ENCODE measurements around the gene HIVEP3.

HIVEP3 gene

GRCh38 chr1:41613689-41614574, 304.8 kb downstream of the HIVEP3 start:
- Histone ChIP-seq H3K4me1 (ENCODE audit: insufficient read depth, low read length) (peaks cover 2% of the 10 kb centered on the region), H3K36me3 (ENCODE audit: insufficient read depth, low read length) (no peaks in the 10 kb centered on the region), H3K9ac (ENCODE audit: low read depth, low read length) (no peak overlapping the region)

GRCh38 chr1:41612953-41613352, 305.8 kb downstream of the HIVEP3 start:
- Histone ChIP-seq H3K9me3 (ENCODE audit: control insufficient read depth, insufficient read depth, low read length) (no peaks in the 10 kb centered on the region), H3K4me1 (ENCODE audit: insufficient read depth, low read length) (no peaks in the 10 kb centered on the region), H3K36me3 (ENCODE audit: insufficient read depth, low read length) (no peaks in the 10 kb centered on the region), H3K9ac (ENCODE audit: low read depth, low read length) (no peak overlapping the region)

More at GRCh38 chr1:41613689-41614574, 304.8 kb downstream of the HIVEP3 start:
- H3K9me3 ChIP-seq (ENCODE audit: control insufficient read depth, insufficient read depth, low read length): no peaks in the 10 kb centered on the region

GRCh38 chr1:41611932-41612450, 306.7 kb downstream of the HIVEP3 start:
- Histone ChIP-seq H3K9me3 (ENCODE audit: control insufficient read depth, insufficient read depth, low read length) (no peaks in the 10 kb centered on the region), H3K36me3 (ENCODE audit: insufficient read depth, low read length) (no peaks in the 10 kb centered on the region), H3K9ac (ENCODE audit: low read depth, low read length) (no peak overlapping the region), H3K4me1 (ENCODE audit: insufficient read depth, low read length) (no peaks in the 10 kb centered on the region)

- Histone ChIP-seq H3K9ac (ENCODE audit: low read depth, low read length) (no peak overlapping the region), H3K9me3 (ENCODE audit: control insufficient read depth, insufficient read depth, low read length) (no peaks in the 10 kb centered on the region), H3K36me3 (ENCODE audit: insufficient read depth, low read length) (no peaks in the 10 kb centered on the region), H3K4me1 (ENCODE audit: insufficient read depth, low read length) (no peaks in the 10 kb centered on the region)
These were observed 307.4 kb downstream of the HIVEP3 start for GRCh38 chr1:41611068-41611931.

GRCh38 chr1:41610361-41610760, 308.4 kb downstream of the HIVEP3 start:
- Histone ChIP-seq H3K9ac (ENCODE audit: low read depth, low read length) (no peak overlapping the region), H3K4me1 (ENCODE audit: insufficient read depth, low read length) (no peaks in the 10 kb centered on the region), H3K9me3 (ENCODE audit: control insufficient read depth, insufficient read depth, low read length) (no peaks in the 10 kb centered on the region), H3K36me3 (ENCODE audit: insufficient read depth, low read length) (no peaks in the 10 kb centered on the region)

GRCh38 chr1:41609166-41609883, 309.4 kb downstream of the HIVEP3 start:
- Histone ChIP-seq H3K9me3 (ENCODE audit: control insufficient read depth, insufficient read depth, low read length) (no peaks in the 10 kb centered on the region), H3K4me1 (ENCODE audit: insufficient read depth, low read length) (no peaks in the 10 kb centered on the region), H3K9ac (ENCODE audit: low read depth, low read length) (no peak overlapping the region), H3K36me3 (ENCODE audit: insufficient read depth, low read length) (no peaks in the 10 kb centered on the region)

GRCh38 chr1:41608211-41608610, 310.5 kb downstream of the HIVEP3 start:
- H3K9me3 ChIP-seq (ENCODE audit: control insufficient read depth, insufficient read depth, low read length): no peaks in the 10 kb centered on the region
- no peaks in the 10 kb centered on the region for H3K36me3 ChIP-seq (ENCODE audit: insufficient read depth, low read length)
- no peak overlapping the region for H3K9ac ChIP-seq (ENCODE audit: low read depth, low read length)
- H3K4me1 ChIP-seq (ENCODE audit: insufficient read depth, low read length): no peaks in the 10 kb centered on the region

GRCh38 chr1:41607808-41608207, 310.9 kb downstream of the HIVEP3 start:
- no peaks in the 10 kb centered on the region for H3K9me3 ChIP-seq (ENCODE audit: control insufficient read depth, insufficient read depth, low read length)
- H3K36me3 ChIP-seq (ENCODE audit: insufficient read depth, low read length): no peaks in the 10 kb centered on the region
- no peaks in the 10 kb centered on the region for H3K4me1 ChIP-seq (ENCODE audit: insufficient read depth, low read length)
- H3K9ac ChIP-seq (ENCODE audit: low read depth, low read length): no peak overlapping the region

- H3K36me3 ChIP-seq (ENCODE audit: insufficient read depth, low read length): no peaks in the 10 kb centered on the region
- no peaks in the 10 kb centered on the region for H3K9me3 ChIP-seq (ENCODE audit: control insufficient read depth, insufficient read depth, low read length)
- no peak overlapping the region for H3K9ac ChIP-seq (ENCODE audit: low read depth, low read length)
- H3K4me1 ChIP-seq (ENCODE audit: insufficient read depth, low read length): no peaks in the 10 kb centered on the region; the same call in 1 of the 2 replicates
These were observed 318.8 kb downstream of the HIVEP3 start for GRCh38 chr1:41599912-41600311.

- Histone ChIP-seq H3K9me3 (ENCODE audit: control insufficient read depth, insufficient read depth, low read length) (no peaks in the 10 kb centered on the region), H3K9ac (ENCODE audit: low read depth, low read length) (no peak overlapping the region), H3K4me1 (ENCODE audit: insufficient read depth, low read length) (no peaks in the 10 kb centered on the region; the same call in 1 of the 2 replicates), H3K36me3 (ENCODE audit: insufficient read depth, low read length) (no peaks in the 10 kb centered on the region)
These were observed 320.4 kb downstream of the HIVEP3 start for GRCh38 chr1:41598325-41598724.

GRCh38 chr1:41592451-41593125, 326.1 kb downstream of the HIVEP3 start:
- no peaks in the 10 kb centered on the region for H3K36me3 ChIP-seq (ENCODE audit: insufficient read depth, low read length)
- H3K9me3 ChIP-seq (ENCODE audit: control insufficient read depth, insufficient read depth, low read length): no peaks in the 10 kb centered on the region
- H3K9ac ChIP-seq (ENCODE audit: low read depth, low read length): no peak overlapping the region
- H3K4me1 ChIP-seq (ENCODE audit: insufficient read depth, low read length): no peaks in the 10 kb centered on the region

- Histone ChIP-seq H3K4me1 (ENCODE audit: insufficient read depth, low read length) (no peaks in the 10 kb centered on the region), H3K9me3 (ENCODE audit: control insufficient read depth, insufficient read depth, low read length) (no peaks in the 10 kb centered on the region), H3K9ac (ENCODE audit: low read depth, low read length) (no peak overlapping the region), H3K36me3 (ENCODE audit: insufficient read depth, low read length) (no peaks in the 10 kb centered on the region)
These were observed 326.8 kb downstream of the HIVEP3 start for GRCh38 chr1:41591891-41592290.

GRCh38 chr1:41590331-41590730, 328.4 kb downstream of the HIVEP3 start:
- Histone ChIP-seq H3K9ac (ENCODE audit: low read depth, low read length) (no peak overlapping the region), H3K4me1 (ENCODE audit: insufficient read depth, low read length) (no peaks in the 10 kb centered on the region), H3K36me3 (ENCODE audit: insufficient read depth, low read length) (no peaks in the 10 kb centered on the region), H3K9me3 (ENCODE audit: control insufficient read depth, insufficient read depth, low read length) (no peaks in the 10 kb centered on the region)
